Loucy (cell line): ENCODE results near the gene RNLS.

Source experiments
- H2AFZ ChIP-seq: fragments of 200-600 bp; sonication (generic); 2 replicates; pipeline ENCODE4 v1.6.0; 2016; ENCODE audit warnings: antibody characterized with exemption, mild to moderate bottlenecking, low read length, moderate library complexity
- H3F3A ChIP-seq: fragments of 200-600 bp; 2 replicates; pipeline ENCODE4 v1.6.0; 2016; ENCODE audit warnings: antibody characterized with exemption, low read depth, mild to moderate bottlenecking
- H3K27me3 ChIP-seq: fragments of 200-600 bp; sonication (generic); 2 replicates; pipeline ENCODE4 v1.6.1; 2014; ENCODE audit warnings: low read length, mild to moderate bottlenecking; ENCODE audit not compliant: insufficient read depth, poor library complexity, severe bottlenecking
- H3K36me3 ChIP-seq: fragments of 200-600 bp; sonication (generic); 2 replicates; pipeline ENCODE4 v1.6.1; 2016; ENCODE audit warnings: low read length; ENCODE audit not compliant: insufficient read depth
- H3K4me1 ChIP-seq: fragments of 200-600 bp; sonication (generic); 2 replicates; pipeline ENCODE4 v1.5.1; 2014; ENCODE audit warnings: low read length, mild to moderate bottlenecking; ENCODE audit not compliant: insufficient read depth, poor library complexity, severe bottlenecking
- H3K4me2 ChIP-seq: fragments of 200-600 bp; sonication (generic); 2 replicates; pipeline ENCODE4 v1.6.0; 2014; ENCODE audit warnings: antibody characterized with exemption, low read length, low read depth, mild to moderate bottlenecking; ENCODE audit not compliant: poor library complexity, severe bottlenecking
- H3K4me3 ChIP-seq: fragments of 200-600 bp; sonication (generic); 2 replicates; pipeline ENCODE4 v1.5.1; 2014; ENCODE audit warnings: low read length, mild to moderate bottlenecking, mixed read lengths; ENCODE audit not compliant: poor library complexity, severe bottlenecking
- H3K79me2 ChIP-seq: fragments of 200-600 bp; sonication (generic); 2 replicates; pipeline ENCODE4 v1.6.1; 2014; ENCODE audit warnings: low read length; ENCODE audit not compliant: insufficient read depth
- H3K9ac ChIP-seq: fragments of 200-600 bp; sonication (generic); 2 replicates; pipeline ENCODE4 v1.6.0; 2014; ENCODE audit warnings: mild to moderate bottlenecking, low read depth, low read length, moderate library complexity; ENCODE audit not compliant: poor library complexity, severe bottlenecking
- H3K9me2 ChIP-seq: fragments of 200-600 bp; sonication (generic); replicated peaks from 2 replicates; pipeline ENCODE4 v1.6.1; 2016; ENCODE audit warnings: low read depth, low read length, mixed read lengths
- H3K9me3 ChIP-seq: fragments of 200-600 bp; sonication (generic); 2 replicates; pipeline ENCODE4 v1.6.1; 2014; ENCODE audit warnings: mild to moderate bottlenecking, antibody characterized with exemption, low read length, low read depth; ENCODE audit not compliant: insufficient read depth
- H4K20me1 ChIP-seq: fragments of 200-600 bp; sonication (generic); 2 replicates; pipeline ENCODE4 v1.6.0; 2014; ENCODE audit warnings: antibody characterized with exemption, low read length, mild to moderate bottlenecking; ENCODE audit not compliant: insufficient read depth, poor library complexity, severe bottlenecking
- CTCF ChIP-seq: fragments of 200-600 bp; sonication (generic); conservative IDR thresholded peaks from 2 replicates; pipeline ENCODE4 v1.5.1; 2014; ENCODE audit warnings: mild to moderate bottlenecking, antibody characterized with exemption, low read length
- EZH2phosphoT487 ChIP-seq: fragments of 200-600 bp; IDR thresholded peaks from 2 replicates; pipeline ENCODE4 v1.6.1; 2018; ENCODE audit warnings: antibody characterized with exemption, mild to moderate bottlenecking, moderate library complexity, borderline replicate concordance

RNLS gene

GRCh38 chr10:88293073-88293472 lies 290.0 kb downstream of the RNLS start:
- Histone ChIP-seq H3K4me2 (no peak overlapping the region), H3K36me3 (no peaks in the 10 kb centered on the region)

GRCh38 chr10:88292185-88292514 lies 291.0 kb downstream of the RNLS start:
- no peaks in the 10 kb centered on the region for H3K9me2 ChIP-seq
- H3K9me3 ChIP-seq: no peaks in the 10 kb centered on the region
- H3K4me3 ChIP-seq: no peak overlapping the region
- no peaks in the 10 kb centered on the region for H3K36me3 ChIP-seq
- peaks cover 64% of the 10 kb centered on the region for H3K4me1 ChIP-seq
- H3K4me2 ChIP-seq: peak overlapping the region; percentile 38
- TF ChIP-seq EZH2phosphoT487 (no peak), CTCF (no peak)
- peaks cover 12% of the 10 kb centered on the region; the same call in 1 of the 2 replicates for H3K79me2 ChIP-seq
- H4K20me1 ChIP-seq: no peaks in the 10 kb centered on the region
- peak overlapping the region; percentile 20 for H3K9ac ChIP-seq
- H2AFZ ChIP-seq: no peak overlapping the region
- H3F3A ChIP-seq: no peaks in the 10 kb centered on the region
- H3K27me3 ChIP-seq: no peaks in the 10 kb centered on the region

More at GRCh38 chr10:88293073-88293472, 290.0 kb downstream of the RNLS start:
- H4K20me1 ChIP-seq: no peaks in the 10 kb centered on the region
- H3K4me3 ChIP-seq: no peak overlapping the region
- H3K79me2 ChIP-seq: peaks cover 16% of the 10 kb centered on the region; the same call in 1 of the 2 replicates
- H3K9me2 ChIP-seq: no peaks in the 10 kb centered on the region
- no peak overlapping the region for H3K9ac ChIP-seq
- no peak overlapping the region for H2AFZ ChIP-seq
- H3F3A ChIP-seq: no peaks in the 10 kb centered on the region
- TF ChIP-seq EZH2phosphoT487 (no peak), CTCF (no peak)
- no peaks in the 10 kb centered on the region for H3K27me3 ChIP-seq
- H3K4me1 ChIP-seq: peaks cover 62% of the 10 kb centered on the region
- H3K9me3 ChIP-seq: no peaks in the 10 kb centered on the region

DNA sequence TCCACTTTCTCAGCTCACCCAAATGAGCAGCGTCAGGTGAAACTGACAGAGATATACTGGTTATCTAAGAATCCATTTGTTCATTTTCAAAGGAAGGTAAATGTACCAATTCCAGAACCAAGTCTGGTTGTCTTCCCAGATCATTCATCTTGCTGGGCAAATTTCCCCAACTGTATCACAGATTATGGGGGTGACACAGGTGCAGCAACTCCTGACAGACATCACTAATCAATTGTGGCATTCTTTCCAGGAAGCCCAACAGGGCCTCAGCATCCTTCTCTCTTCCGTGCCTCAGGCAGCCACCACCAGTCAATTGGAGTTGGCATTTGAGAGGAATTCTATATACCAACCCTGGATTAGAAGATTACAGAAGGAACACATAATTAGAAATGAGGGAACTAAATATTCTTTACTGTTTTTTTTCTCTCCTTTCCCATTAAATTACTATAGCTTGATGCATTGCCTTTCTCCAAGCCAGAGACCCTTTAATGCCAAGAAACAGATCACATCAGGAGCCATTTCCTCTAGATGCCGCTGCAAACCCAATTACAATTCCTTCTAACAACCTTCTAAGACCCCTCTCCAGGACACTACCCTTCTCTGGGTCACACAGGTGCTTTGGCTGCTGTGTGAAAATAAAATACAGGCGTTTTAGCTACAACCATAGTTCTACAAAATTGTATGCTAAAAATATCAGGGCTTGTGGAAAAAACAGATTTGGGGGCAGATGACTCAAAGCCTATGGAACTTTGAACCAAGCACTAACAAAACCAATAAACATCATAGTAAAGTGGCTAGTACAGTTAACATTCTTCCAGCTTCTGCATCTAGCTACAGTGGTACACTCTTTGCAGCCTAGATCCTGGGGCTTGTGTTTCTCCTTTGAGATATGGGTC lies 291.6 kb downstream of the RNLS start:
- H3K27me3 ChIP-seq: no peaks in the 10 kb centered on the region
- no peak overlapping the region for H2AFZ ChIP-seq
- H3K4me3 ChIP-seq: no peak overlapping the region
- peaks cover 10% of the 10 kb centered on the region; the same call in 1 of the 2 replicates for H3K79me2 ChIP-seq
- H3K9me3 ChIP-seq: no peaks in the 10 kb centered on the region
- no peak for TF ChIP-seq CTCF
- TF ChIP-seq EZH2phosphoT487: no peak
- peak overlapping the region; percentile 38 for H3K4me2 ChIP-seq
- peak overlapping the region; percentile 20 for H3K9ac ChIP-seq
- H3K4me1 ChIP-seq: peaks cover 64% of the 10 kb centered on the region
- no peaks in the 10 kb centered on the region for H4K20me1 ChIP-seq
- no peaks in the 10 kb centered on the region for H3K36me3 ChIP-seq
- H3K9me2 ChIP-seq: no peaks in the 10 kb centered on the region
- no peaks in the 10 kb centered on the region for H3F3A ChIP-seq
